DND-41 (cell line): ENCODE data around the gene CLDN9.

Source experiments
- EZH2 ChIP-seq: IDR thresholded peaks from 3 replicates; pipeline ENCODE4 v1.6.1; 2012; ENCODE audit warnings: borderline replicate concordance, low read depth, mild to moderate bottlenecking, moderate library complexity, low read length, inconsistent platforms; ENCODE audit not compliant: severe bottlenecking
- TF ChIP-seq, protein P1 (sequence below): IDR thresholded peaks from 2 replicates; pipeline ENCODE4 v1.5.1; 2012; ENCODE audit warnings: borderline replicate concordance, low read length, moderate library complexity, mild to moderate bottlenecking; ENCODE audit not compliant: poor library complexity, severe bottlenecking; ENCODE audit errors: extremely low read depth

DNA sequence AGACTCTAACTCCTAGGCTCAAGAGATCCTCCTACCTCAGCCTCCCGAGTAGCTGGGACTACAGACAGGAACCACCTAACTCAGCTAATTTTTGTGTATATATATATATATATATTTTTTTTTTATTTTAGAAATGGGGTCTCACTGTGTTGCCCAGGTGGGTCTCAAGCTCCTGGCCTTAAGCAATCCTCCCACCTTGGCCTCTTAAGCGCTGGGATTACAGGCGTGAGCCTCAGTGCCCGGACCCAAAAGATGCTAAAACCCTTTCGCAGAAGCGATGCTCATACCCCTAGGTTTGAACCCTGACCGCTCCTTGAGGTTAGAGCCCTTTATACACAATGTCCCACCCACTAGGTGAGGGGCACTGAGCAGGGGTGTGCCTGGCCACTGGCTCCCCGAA lies 2.2 kb upstream of the CLDN9 start:
- TF ChIP-seq, protein P1, sequence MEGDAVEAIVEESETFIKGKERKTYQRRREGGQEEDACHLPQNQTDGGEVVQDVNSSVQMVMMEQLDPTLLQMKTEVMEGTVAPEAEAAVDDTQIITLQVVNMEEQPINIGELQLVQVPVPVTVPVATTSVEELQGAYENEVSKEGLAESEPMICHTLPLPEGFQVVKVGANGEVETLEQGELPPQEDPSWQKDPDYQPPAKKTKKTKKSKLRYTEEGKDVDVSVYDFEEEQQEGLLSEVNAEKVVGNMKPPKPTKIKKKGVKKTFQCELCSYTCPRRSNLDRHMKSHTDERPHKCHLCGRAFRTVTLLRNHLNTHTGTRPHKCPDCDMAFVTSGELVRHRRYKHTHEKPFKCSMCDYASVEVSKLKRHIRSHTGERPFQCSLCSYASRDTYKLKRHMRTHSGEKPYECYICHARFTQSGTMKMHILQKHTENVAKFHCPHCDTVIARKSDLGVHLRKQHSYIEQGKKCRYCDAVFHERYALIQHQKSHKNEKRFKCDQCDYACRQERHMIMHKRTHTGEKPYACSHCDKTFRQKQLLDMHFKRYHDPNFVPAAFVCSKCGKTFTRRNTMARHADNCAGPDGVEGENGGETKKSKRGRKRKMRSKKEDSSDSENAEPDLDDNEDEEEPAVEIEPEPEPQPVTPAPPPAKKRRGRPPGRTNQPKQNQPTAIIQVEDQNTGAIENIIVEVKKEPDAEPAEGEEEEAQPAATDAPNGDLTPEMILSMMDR = no peak
- TF ChIP-seq EZH2 = no peak
